Panc1 (cell line): ENCODE data around the gene HPS5. TPM values are rescaled to one million over a fixed set of nuclear protein-coding genes. Genes with fewer than 3 reads are reported as not detected.

Experiments used
- ATAC-seq: fragments of 200-7000 bp; cut with Tn5 transposase; 2 replicates; pipeline ENCODE4 v1.9.1; 2020; ENCODE audit warnings: mild to moderate bottlenecking, moderate library complexity
- BruUV-seq: library from RNA; stranded (reverse); fragments of 400-500 nt; replicated peaks from 2 replicates; lab custom pipeline; 2021; lab: Mats Ljungman, UMichigan
- CTCF ChIA-PET: fragments of 300-600 bp; sonication (Branson Sonifier 250); formaldehyde crosslinking; loops from one replicate; lab custom pipeline; 2022; ENCODE audit warnings: antibody characterized with exemption; lab: Charles Lee
- POLR2A ChIA-PET: fragments of 300-600 bp; sonication (Branson Sonifier 250); formaldehyde crosslinking; loops from one replicate; lab custom pipeline; 2022; ENCODE audit warnings: antibody characterized with exemption; lab: Charles Lee
- DNase-seq: peaks from one replicate; pipeline ENCODE4 v3.0.0-alpha.2; 2010; ENCODE audit warnings: low read depth, low spot score
- H3K27ac ChIP-seq: 2 replicates; pipeline ENCODE4 v1.5.1; 2011; ENCODE audit warnings: mild to moderate bottlenecking, low read length, inconsistent platforms
- H3K27me3 ChIP-seq: fragments of 200-500 bp; sonication (Bioruptor generic); 2 replicates; pipeline ENCODE4 v1.6.0; 2014; ENCODE audit warnings: low read length, inconsistent platforms; ENCODE audit not compliant: control insufficient read depth, insufficient read depth
- H3K36me3 ChIP-seq: fragments of 200-500 bp; sonication (Bioruptor generic); 2 replicates; pipeline ENCODE4 v1.5.1; 2014; ENCODE audit warnings: inconsistent platforms, mild to moderate bottlenecking, low read length, moderate library complexity; ENCODE audit not compliant: control insufficient read depth, insufficient read depth
- H3K4me1 ChIP-seq: 2 replicates; pipeline ENCODE4 v1.5.1; 2011; ENCODE audit warnings: inconsistent platforms, mild to moderate bottlenecking, low read length, moderate library complexity; ENCODE audit not compliant: control insufficient read depth, insufficient read depth
- H3K4me3 ChIP-seq, 2 experiments: 2 replicates each; pipeline ENCODE4 v1.5.1; 2011 to 2012; ENCODE audit warnings: low read depth in 2 of 2, low read length in 2 of 2, mild to moderate bottlenecking in 2 of 2, inconsistent platforms in 1 of 2, moderate library complexity in 1 of 2
- H3K9me3 ChIP-seq: fragments of 200-500 bp; sonication (Bioruptor generic); 2 replicates; pipeline ENCODE4 v1.5.1; 2014; ENCODE audit warnings: low read depth, mild to moderate bottlenecking, inconsistent platforms, low read length, moderate library complexity; ENCODE audit not compliant: control insufficient read depth, insufficient read depth
- POLR2AphosphoS5 ChIP-seq: IDR thresholded peaks from 2 replicates; pipeline ENCODE4 v1.6.1; 2012; ENCODE audit warnings: mild to moderate bottlenecking, low read depth, low read length, moderate library complexity
- SIN3A ChIP-seq: IDR thresholded peaks from 2 replicates; pipeline ENCODE4 v1.6.1; 2012; ENCODE audit warnings: low read depth, mild to moderate bottlenecking, low read length, moderate library complexity, borderline replicate concordance; ENCODE audit not compliant: insufficient read depth
- TCF7L2 ChIP-seq: IDR thresholded peaks from 2 replicates; pipeline ENCODE4 v1.6.1; 2011; ENCODE audit warnings: mild to moderate bottlenecking, low read depth, low read length, inconsistent platforms
- in situ Hi-C: cut with HindIII; loops from 2 replicates; pipeline ENCODE4 v1.10.0; 2016; ENCODE audit warnings: low sequenced_read_pairs, low pct_unique_long_range_greater_than_20kb
- intact Hi-C: fragments of 100-400 bp; cut with micrococcal nuclease; formaldehyde crosslinking; loops from one replicate; pipeline ENCODE4 v1.10.0; 2022; ENCODE audit not compliant: unreplicated experiment
- total RNA-seq: library from RNA; stranded (reverse); gene quantifications from one replicate; pipeline ENCODE4 v1.2.1, GENCODE V29; 2021; ENCODE audit not compliant: unreplicated experiment
- TF ChIP-seq, protein P1 (sequence below), 2 experiments: IDR thresholded peaks; 2 replicates each; pipeline ENCODE4 v1.6.1; 2011 to 2012; ENCODE audit warnings: low read depth in 2 of 2, control low read depth in 1 of 2, low read length in 1 of 2, mild to moderate bottlenecking in 1 of 2, moderate library complexity in 1 of 2; ENCODE audit not compliant: insufficient read depth in 1 of 2
- TF ChIP-seq, protein P2 (sequence below): fragments of 450-650 bp; IDR thresholded peaks from 2 replicates; pipeline ENCODE4 v1.5.1; 2017; ENCODE audit warnings: mild to moderate bottlenecking

HPS5 gene
- total RNA-seq, 1 experiment from 2014 or later, result 27.7 TPM

DNA sequence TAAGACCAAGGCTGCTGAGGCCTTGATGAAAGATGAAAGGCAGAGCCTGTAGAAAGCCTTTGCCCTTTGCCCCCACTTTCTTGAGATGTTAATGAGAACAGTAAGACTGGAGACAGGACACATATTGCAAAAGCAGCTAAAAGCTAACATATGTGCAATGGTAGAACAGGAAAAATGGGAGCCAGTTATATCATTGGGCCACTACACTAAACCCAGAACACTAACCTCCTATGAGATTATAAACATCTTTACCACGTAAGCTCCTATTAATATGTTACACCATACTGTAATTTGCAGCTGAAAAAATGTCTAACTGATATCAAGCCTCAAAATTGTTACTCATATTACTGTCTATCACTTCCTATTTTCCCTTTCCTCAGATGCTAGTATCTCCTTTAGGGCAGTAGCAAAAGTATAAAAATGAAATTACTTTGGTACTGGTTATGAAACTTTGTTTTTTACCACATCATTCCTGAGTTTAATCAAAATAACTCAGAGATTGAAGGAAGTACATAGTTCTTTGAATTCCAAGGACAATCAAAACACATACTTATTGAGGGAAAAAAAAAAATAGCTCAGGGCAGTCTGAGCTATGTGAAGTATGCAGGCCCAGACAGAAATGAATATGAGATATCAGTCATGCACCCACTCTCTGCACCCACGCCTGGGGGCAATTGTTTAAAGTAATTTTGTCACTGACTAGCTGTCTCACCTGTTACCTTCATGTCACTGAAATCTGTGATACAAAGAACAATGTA lies 9.1 kb downstream of the HPS5 start:
- ChIA-PET CTCF (no interaction called here), POLR2A (interaction anchor here (0.7 kb wide), 1 partner anchor 249 kb away, joined by 3 read pairs; no protein-coding TSS in a partner anchor)
- Histone ChIP-seq H3K36me3 (peaks cover 17% of the 10 kb centered on the region; the same call in 1 of the 2 replicates), H3K27ac (no peak overlapping the region), H3K27me3 (no peaks in the 10 kb centered on the region), H3K9me3 (no peaks in the 10 kb centered on the region), H3K4me3 (no peak overlapping the region), H3K4me1 (no peaks in the 10 kb centered on the region; the same call in 1 of the 2 replicates)
- DNase-seq (no peak), ATAC-seq (no peak)
- TF ChIP-seq SIN3A (no peak), POLR2AphosphoS5 (no peak), TCF7L2 (no peak)
- TF ChIP-seq, protein P1, sequence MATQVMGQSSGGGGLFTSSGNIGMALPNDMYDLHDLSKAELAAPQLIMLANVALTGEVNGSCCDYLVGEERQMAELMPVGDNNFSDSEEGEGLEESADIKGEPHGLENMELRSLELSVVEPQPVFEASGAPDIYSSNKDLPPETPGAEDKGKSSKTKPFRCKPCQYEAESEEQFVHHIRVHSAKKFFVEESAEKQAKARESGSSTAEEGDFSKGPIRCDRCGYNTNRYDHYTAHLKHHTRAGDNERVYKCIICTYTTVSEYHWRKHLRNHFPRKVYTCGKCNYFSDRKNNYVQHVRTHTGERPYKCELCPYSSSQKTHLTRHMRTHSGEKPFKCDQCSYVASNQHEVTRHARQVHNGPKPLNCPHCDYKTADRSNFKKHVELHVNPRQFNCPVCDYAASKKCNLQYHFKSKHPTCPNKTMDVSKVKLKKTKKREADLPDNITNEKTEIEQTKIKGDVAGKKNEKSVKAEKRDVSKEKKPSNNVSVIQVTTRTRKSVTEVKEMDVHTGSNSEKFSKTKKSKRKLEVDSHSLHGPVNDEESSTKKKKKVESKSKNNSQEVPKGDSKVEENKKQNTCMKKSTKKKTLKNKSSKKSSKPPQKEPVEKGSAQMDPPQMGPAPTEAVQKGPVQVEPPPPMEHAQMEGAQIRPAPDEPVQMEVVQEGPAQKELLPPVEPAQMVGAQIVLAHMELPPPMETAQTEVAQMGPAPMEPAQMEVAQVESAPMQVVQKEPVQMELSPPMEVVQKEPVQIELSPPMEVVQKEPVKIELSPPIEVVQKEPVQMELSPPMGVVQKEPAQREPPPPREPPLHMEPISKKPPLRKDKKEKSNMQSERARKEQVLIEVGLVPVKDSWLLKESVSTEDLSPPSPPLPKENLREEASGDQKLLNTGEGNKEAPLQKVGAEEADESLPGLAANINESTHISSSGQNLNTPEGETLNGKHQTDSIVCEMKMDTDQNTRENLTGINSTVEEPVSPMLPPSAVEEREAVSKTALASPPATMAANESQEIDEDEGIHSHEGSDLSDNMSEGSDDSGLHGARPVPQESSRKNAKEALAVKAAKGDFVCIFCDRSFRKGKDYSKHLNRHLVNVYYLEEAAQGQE (IDR thresholded peaks at IDR 0.05; ENCODE audit: insufficient read depth in 1 of 2, low read depth in 2 of 2, low read length in 1 of 2), result no peak
- TF ChIP-seq, protein P2, sequence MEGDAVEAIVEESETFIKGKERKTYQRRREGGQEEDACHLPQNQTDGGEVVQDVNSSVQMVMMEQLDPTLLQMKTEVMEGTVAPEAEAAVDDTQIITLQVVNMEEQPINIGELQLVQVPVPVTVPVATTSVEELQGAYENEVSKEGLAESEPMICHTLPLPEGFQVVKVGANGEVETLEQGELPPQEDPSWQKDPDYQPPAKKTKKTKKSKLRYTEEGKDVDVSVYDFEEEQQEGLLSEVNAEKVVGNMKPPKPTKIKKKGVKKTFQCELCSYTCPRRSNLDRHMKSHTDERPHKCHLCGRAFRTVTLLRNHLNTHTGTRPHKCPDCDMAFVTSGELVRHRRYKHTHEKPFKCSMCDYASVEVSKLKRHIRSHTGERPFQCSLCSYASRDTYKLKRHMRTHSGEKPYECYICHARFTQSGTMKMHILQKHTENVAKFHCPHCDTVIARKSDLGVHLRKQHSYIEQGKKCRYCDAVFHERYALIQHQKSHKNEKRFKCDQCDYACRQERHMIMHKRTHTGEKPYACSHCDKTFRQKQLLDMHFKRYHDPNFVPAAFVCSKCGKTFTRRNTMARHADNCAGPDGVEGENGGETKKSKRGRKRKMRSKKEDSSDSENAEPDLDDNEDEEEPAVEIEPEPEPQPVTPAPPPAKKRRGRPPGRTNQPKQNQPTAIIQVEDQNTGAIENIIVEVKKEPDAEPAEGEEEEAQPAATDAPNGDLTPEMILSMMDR, result no peak
- in situ Hi-C loops, result no loop called here
- BruUV-seq, result no TSS peak
- intact Hi-C loops, result no loop called here

DNA sequence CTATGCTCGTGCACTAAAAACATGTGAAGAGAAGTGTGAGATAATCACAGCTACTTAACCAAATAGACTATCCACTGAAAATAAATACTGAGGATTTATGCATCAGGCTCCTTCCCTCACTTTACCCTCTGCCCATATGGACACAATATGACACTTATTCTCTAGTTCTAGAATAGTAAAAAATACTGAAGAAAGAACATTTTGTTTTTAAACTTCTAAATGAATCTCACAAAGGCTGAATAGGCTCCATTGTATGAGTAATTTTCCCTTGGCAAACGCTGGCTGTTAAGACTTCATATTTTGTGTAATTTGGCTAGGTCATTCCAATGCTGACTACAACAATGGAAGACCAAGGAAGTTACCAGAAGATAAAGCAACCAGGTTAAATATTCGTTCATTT lies 9.9 kb downstream of the HPS5 start:
- Histone ChIP-seq H3K9me3 (no peaks in the 10 kb centered on the region), H3K4me3 (no peak overlapping the region), H3K36me3 (peaks cover 19% of the 10 kb centered on the region; the same call in 1 of the 2 replicates), H3K27me3 (no peaks in the 10 kb centered on the region), H3K4me1 (no peaks in the 10 kb centered on the region; the same call in 1 of the 2 replicates), H3K27ac (no peak overlapping the region)
- in situ Hi-C loops (no loop called here), intact Hi-C loops (no loop called here)
- POLR2A ChIA-PET, result no interaction called here
- DNase-seq, result no peak
- CTCF ChIA-PET, result no interaction called here
- ATAC-seq, result no peak
- BruUV-seq, result no TSS peak
- no peak for TF ChIP-seq SIN3A
- TF ChIP-seq, protein P1 (IDR thresholded peaks at IDR 0.05; ENCODE audit: insufficient read depth in 1 of 2, low read depth in 2 of 2, low read length in 1 of 2), result no peak
- TF ChIP-seq, protein P2, result no peak
- TF ChIP-seq TCF7L2, result no peak
- TF ChIP-seq POLR2AphosphoS5, result no peak
